NCI-H2107 treated with DMSO at 0.1 percent for 48 hours (cell line): Measurements from ENCODE around the gene RIN3.

Experiments
- DNase-seq: peaks from one replicate; lab custom pipeline; 2025; ENCODE audit not compliant: unreplicated experiment; lab: John Stamatoyannopoulos, UW

RIN3 gene, protein sequence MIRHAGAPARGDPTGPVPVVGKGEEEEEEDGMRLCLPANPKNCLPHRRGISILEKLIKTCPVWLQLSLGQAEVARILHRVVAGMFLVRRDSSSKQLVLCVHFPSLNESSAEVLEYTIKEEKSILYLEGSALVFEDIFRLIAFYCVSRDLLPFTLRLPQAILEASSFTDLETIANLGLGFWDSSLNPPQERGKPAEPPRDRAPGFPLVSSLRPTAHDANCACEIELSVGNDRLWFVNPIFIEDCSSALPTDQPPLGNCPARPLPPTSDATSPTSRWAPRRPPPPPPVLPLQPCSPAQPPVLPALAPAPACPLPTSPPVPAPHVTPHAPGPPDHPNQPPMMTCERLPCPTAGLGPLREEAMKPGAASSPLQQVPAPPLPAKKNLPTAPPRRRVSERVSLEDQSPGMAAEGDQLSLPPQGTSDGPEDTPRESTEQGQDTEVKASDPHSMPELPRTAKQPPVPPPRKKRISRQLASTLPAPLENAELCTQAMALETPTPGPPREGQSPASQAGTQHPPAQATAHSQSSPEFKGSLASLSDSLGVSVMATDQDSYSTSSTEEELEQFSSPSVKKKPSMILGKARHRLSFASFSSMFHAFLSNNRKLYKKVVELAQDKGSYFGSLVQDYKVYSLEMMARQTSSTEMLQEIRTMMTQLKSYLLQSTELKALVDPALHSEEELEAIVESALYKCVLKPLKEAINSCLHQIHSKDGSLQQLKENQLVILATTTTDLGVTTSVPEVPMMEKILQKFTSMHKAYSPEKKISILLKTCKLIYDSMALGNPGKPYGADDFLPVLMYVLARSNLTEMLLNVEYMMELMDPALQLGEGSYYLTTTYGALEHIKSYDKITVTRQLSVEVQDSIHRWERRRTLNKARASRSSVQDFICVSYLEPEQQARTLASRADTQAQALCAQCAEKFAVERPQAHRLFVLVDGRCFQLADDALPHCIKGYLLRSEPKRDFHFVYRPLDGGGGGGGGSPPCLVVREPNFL

GRCh38 chr14:92513204-92513965 is at the start of gene RIN3:
TSS of gene RIN3 (plus strand) at chr14:92513781. CDS start at chr14:92513933, 152 bp downstream.
- DNase-seq = no peak

- DNase-seq = no peak
Measured at GRCh38 chr14:92464156-92464555, 49.4 kb upstream of the RIN3 start.

- no peak for DNase-seq
Measured at GRCh38 chr14:92464716-92465115, 48.9 kb upstream of the RIN3 start.

GRCh38 chr14:92465353-92466055 is 48.1 kb upstream of the RIN3 start:
- DNase-seq = no peak

- DNase-seq = no peak
Measured at GRCh38 chr14:92466059-92466458, 47.5 kb upstream of the RIN3 start.

- no peak for DNase-seq
Measured at GRCh38 chr14:92469515-92469914, 44.1 kb upstream of the RIN3 start.

DNA sequence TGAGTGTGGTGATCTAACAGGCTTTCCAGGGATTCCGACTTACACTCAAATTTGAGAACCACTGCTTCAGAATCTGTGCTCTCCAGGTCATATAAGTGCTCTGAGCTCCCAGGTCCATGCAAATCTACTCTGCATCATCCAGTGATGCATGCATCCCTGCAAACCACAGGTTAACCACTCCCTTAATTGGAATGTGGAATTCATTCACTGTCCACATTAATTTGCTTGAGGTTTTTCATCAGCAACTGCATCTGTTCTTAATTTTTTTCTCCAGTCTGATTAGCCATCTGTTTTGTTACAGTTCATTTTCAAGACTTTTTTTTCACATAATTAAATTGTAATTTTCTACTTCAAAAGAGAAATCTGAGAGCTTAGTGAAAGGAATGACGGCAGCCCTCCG is 43.4 kb upstream of the RIN3 start:
- DNase-seq = no peak

DNA sequence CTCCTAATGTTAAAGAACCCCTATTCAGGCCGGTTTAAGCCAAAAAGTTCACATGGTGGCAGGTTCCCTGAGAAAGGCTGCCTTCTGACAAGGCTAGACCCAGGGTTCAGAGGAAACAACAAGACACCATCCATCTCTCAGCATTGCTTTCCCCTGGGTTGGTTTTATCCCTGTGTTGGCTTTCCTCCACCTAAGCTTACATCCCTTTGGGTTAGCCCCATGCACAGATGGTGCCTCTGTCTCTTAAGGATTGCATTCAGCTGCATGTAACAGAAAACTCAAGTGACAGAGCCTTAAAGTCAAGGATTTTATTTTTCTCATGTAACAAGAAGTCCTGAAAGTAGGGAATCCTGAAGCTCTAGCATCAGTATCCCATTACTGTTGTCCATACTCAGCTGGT is 42.8 kb upstream of the RIN3 start:
- no peak for DNase-seq

GRCh38 chr14:92471919-92472318 is 41.7 kb upstream of the RIN3 start:
- DNase-seq = no peak

GRCh38 chr14:92472860-92473259 is 40.7 kb upstream of the RIN3 start:
- no peak for DNase-seq

GRCh38 chr14:92473261-92473968 is 40.2 kb upstream of the RIN3 start:
- DNase-seq = no peak

GRCh38 chr14:92473969-92474535 is 39.5 kb upstream of the RIN3 start:
- DNase-seq = no peak

DNA sequence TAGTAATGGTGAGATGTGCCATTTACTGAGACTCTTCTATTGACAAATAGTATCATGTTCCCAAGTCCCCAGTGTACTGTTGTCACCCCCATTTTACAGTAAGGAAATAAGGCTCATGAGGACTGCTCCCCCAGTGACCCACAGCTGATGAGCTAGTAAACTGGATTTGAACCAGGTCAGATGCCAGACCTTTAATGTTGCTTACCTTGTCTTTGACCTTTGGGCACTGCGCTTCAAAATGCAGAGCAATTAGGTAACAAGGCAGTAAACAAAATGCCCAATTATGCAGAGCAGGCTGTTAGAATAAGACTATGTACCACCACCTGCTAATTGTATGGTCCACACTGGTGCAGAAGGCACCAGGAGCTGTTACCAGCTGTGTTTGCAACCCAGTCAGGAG is 38.5 kb upstream of the RIN3 start:
- DNase-seq = no peak

DNA sequence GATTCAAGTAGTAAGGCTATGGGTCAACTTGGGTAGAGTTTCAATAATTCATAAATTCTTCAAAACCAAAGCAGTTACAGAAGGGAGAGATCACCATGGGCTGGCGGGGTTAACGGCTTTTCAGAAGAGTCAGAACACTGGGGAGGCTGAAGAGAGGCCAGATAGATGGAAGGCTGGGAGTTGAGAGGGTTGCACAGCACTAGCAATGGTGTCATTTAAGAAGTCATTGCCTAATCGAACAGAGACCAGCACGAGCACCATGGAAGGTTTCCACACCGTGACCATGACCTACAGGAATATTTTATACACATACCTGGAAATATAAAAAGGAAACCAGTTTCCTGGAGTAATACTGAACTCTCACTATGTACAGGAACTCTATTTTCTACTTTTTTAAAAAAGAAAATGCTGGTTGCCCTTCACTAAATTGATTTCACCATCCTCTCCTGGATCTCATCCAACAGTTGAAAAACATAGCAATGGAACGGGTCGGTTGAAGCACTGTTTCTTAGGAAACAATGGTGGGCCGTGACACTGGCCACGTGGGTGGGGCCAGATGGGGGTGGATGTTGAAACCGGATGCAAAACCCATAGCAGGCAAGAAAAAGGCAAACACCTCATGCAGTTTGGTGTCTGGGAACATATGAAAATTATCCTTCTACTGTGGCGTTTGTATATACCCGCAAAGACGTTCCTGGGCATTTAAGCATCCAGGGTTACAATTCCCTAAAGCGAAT is 38.0 kb upstream of the RIN3 start:
- no peak for DNase-seq

GRCh38 chr14:92480856-92481255 is 32.7 kb upstream of the RIN3 start:
- no peak for DNase-seq

GRCh38 chr14:92481386-92481785 is 32.2 kb upstream of the RIN3 start:
- no peak for DNase-seq

GRCh38 chr14:92481811-92482555 is 31.6 kb upstream of the RIN3 start:
- no peak for DNase-seq

DNA sequence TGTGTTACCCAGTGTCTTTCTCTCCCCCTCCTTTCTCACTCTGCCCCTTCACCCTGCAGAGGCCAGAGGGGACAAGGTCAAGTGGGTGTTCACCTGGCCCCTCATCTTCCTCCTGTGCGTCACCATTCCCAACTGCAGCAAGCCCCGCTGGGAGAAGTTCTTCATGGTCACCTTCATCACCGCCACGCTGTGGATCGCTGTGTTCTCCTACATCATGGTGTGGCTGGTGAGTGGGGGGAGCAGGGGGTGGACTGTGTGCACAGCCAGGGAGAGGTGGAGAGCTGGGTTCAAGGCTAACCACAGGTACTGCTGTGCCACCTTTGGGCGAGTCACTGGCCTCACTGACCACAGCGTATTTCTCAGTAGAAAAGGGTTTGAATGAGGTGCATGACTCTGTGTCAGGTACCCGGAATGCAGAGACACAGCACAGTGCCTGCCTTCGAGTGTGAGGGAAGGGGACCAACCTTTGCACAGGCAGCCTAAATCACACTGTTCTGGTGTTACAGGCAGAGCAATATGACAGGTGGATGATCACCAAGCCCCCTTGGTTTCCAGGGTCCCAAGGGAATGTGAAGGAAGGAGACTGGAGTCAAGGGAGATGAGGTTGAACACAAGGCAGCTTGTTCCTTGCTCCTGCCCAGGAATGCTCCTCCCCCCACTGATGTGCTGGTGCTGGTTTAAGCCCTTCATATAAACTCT is 30.8 kb upstream of the RIN3 start:
- DNase-seq = no peak
